ENCODE data around the gene TMTC4.

TMTC4 gene

DNA sequence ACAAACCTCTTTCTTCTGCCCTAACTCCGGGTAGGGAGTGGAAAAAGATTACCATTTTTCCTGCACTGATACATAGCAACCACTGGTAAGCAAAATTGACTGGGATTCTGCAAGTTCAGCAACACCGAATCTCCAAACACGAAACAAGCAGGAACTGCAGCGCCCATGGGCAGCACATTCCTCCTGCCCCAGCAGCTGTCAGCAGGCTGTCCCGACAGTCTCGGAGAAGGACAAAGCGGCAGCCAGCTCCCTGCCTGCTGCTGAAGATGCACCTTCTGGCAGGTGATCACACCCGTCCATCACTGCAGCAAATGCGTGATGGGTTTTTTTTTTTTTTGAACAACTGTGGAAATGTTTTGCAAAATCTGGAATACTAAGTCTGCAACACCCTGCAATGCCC, 6.7 kb downstream of the TMTC4 start:
- TF ChIP-seq, protein P1, sequence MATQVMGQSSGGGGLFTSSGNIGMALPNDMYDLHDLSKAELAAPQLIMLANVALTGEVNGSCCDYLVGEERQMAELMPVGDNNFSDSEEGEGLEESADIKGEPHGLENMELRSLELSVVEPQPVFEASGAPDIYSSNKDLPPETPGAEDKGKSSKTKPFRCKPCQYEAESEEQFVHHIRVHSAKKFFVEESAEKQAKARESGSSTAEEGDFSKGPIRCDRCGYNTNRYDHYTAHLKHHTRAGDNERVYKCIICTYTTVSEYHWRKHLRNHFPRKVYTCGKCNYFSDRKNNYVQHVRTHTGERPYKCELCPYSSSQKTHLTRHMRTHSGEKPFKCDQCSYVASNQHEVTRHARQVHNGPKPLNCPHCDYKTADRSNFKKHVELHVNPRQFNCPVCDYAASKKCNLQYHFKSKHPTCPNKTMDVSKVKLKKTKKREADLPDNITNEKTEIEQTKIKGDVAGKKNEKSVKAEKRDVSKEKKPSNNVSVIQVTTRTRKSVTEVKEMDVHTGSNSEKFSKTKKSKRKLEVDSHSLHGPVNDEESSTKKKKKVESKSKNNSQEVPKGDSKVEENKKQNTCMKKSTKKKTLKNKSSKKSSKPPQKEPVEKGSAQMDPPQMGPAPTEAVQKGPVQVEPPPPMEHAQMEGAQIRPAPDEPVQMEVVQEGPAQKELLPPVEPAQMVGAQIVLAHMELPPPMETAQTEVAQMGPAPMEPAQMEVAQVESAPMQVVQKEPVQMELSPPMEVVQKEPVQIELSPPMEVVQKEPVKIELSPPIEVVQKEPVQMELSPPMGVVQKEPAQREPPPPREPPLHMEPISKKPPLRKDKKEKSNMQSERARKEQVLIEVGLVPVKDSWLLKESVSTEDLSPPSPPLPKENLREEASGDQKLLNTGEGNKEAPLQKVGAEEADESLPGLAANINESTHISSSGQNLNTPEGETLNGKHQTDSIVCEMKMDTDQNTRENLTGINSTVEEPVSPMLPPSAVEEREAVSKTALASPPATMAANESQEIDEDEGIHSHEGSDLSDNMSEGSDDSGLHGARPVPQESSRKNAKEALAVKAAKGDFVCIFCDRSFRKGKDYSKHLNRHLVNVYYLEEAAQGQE (IDR thresholded peaks at IDR 0.05; ENCODE audit: low read depth), result no peak
- TF ChIP-seq, protein P2, sequence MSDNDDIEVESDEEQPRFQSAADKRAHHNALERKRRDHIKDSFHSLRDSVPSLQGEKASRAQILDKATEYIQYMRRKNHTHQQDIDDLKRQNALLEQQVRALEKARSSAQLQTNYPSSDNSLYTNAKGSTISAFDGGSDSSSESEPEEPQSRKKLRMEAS (IDR thresholded peaks at IDR 0.05), result no peak
- no peak for TF ChIP-seq FOXM1 (IDR thresholded peaks at IDR 0.05; ENCODE audit: borderline replicate concordance, low read depth)
- TF ChIP-seq CEBPB (IDR thresholded peaks at IDR 0.05), result no peak
- no peak for TF ChIP-seq YY1 (IDR thresholded peaks at IDR 0.05; ENCODE audit: low read depth)
- no peak for TF ChIP-seq CREB1 (IDR thresholded peaks at IDR 0.05; ENCODE audit: low read depth)
- no peak for TF ChIP-seq RAD21 (IDR thresholded peaks at IDR 0.05; ENCODE audit: low read depth)
- no peak for TF ChIP-seq EGR1 (IDR thresholded peaks at IDR 0.05)
- TF ChIP-seq TEAD4 (IDR thresholded peaks at IDR 0.05), result no peak
- TF ChIP-seq EP300 (IDR thresholded peaks at IDR 0.05; ENCODE audit: borderline replicate concordance), result no peak

DNA sequence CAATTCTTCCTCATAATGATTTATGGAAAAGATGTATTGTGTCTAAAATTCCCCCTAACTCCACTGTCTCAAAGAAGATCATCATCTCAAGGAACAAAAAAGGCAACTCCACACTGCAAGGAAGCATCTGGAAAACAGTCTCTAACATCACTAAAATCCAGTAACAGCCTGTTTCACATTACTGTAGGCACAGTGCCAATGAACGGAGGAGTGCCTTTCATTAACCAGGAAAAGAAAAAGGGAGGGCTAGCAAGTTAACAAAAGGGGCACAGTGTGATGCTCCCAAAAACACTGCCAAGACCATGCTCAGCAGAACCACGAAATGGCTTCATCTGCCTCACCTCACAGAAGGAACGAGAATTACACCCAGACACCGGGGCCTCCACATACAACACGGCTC, 8.5 kb downstream of the TMTC4 start:
- TF ChIP-seq, protein P3, sequence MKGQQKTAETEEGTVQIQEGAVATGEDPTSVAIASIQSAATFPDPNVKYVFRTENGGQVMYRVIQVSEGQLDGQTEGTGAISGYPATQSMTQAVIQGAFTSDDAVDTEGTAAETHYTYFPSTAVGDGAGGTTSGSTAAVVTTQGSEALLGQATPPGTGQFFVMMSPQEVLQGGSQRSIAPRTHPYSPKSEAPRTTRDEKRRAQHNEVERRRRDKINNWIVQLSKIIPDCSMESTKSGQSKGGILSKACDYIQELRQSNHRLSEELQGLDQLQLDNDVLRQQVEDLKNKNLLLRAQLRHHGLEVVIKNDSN (IDR thresholded peaks at IDR 0.05), result no peak
- no peak for TF ChIP-seq EGR1 (IDR thresholded peaks at IDR 0.05)
- TF ChIP-seq NFIC (IDR thresholded peaks at IDR 0.05), result no peak
- TF ChIP-seq TAF1 (IDR thresholded peaks at IDR 0.05; ENCODE audit: low read depth), result no peak
- TF ChIP-seq TEAD4 (IDR thresholded peaks at IDR 0.05), result no peak
- no peak for TF ChIP-seq TCF12 (IDR thresholded peaks at IDR 0.05; ENCODE audit: low read depth)
- TF ChIP-seq, protein P2 (IDR thresholded peaks at IDR 0.05), result no peak
- no peak for TF ChIP-seq CEBPB (IDR thresholded peaks at IDR 0.05)
- TF ChIP-seq CREB1 (IDR thresholded peaks at IDR 0.05; ENCODE audit: low read depth), result no peak
- no peak for TF ChIP-seq ZBTB7A (IDR thresholded peaks at IDR 0.05; ENCODE audit: low read depth)
- TF ChIP-seq, protein P1 (IDR thresholded peaks at IDR 0.05; ENCODE audit: low read depth), result no peak
- no peak for TF ChIP-seq YY1 (IDR thresholded peaks at IDR 0.05; ENCODE audit: low read depth)
- TF ChIP-seq RAD21 (IDR thresholded peaks at IDR 0.05; ENCODE audit: low read depth), result no peak
- no peak for TF ChIP-seq FOXM1 (IDR thresholded peaks at IDR 0.05; ENCODE audit: borderline replicate concordance, low read depth)
- no peak for TF ChIP-seq EP300 (IDR thresholded peaks at IDR 0.05; ENCODE audit: borderline replicate concordance)

DNA sequence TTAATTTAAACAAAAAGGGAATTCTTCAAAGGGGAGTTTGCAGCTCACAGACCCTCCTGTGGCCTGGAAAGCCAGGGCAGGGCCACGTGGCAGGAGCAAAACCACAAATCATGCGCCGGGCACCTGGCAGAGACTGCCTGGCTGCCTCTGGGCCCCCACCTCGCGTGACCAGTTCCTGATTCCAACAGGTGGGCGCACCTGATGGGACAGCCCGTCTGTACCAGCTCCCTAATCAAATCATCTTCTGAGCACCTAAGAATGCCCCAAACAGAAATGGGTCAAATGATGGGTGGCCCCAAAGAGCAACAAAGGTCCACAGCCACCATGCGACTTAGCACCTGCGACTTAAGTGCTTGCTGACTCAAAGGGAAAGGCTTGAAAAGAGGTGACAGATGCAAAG, 9.2 kb downstream of the TMTC4 start:
- TF ChIP-seq YY1 (IDR thresholded peaks at IDR 0.05; ENCODE audit: low read depth) (no peak), ZBTB7A (IDR thresholded peaks at IDR 0.05; ENCODE audit: low read depth) (no peak), CEBPB (IDR thresholded peaks at IDR 0.05) (no peak), EGR1 (IDR thresholded peaks at IDR 0.05) (no peak)

DNA sequence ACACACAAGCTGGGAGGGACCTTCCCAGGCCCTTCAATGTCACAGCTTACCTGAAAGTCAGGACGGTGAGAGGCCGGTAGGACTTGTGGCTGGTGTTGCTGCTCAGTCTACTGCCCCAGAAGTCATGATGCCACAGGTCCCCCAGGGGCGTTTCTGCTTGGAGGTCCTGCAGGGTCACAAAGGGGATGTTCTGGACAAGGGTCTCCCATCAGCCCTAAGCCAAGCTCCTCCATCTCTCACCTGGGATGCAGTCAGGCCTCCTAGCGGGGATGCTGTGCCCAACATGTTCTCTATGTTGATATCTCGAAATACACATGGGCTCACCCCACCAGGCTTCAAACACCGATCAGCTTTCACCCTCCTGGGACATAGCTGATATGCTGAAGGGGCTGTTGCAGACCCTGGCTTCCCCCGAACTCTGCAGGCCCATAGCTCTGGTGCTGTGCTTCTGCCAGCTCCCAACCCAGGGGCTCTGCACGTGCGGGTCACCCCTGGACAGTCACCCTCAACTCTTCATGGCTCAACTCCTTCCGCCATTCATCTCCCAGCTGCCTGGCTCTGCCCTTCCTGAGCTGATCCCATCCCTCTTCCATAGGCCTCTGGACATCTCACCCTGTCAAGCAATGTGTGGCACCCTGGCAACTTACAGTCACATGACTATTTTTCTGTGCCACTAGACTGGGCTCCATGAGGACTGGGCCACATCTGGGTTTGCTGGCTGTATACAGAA, 10.3 kb downstream of the TMTC4 start:
- TF ChIP-seq NFIC (IDR thresholded peaks at IDR 0.05), result no peak

DNA sequence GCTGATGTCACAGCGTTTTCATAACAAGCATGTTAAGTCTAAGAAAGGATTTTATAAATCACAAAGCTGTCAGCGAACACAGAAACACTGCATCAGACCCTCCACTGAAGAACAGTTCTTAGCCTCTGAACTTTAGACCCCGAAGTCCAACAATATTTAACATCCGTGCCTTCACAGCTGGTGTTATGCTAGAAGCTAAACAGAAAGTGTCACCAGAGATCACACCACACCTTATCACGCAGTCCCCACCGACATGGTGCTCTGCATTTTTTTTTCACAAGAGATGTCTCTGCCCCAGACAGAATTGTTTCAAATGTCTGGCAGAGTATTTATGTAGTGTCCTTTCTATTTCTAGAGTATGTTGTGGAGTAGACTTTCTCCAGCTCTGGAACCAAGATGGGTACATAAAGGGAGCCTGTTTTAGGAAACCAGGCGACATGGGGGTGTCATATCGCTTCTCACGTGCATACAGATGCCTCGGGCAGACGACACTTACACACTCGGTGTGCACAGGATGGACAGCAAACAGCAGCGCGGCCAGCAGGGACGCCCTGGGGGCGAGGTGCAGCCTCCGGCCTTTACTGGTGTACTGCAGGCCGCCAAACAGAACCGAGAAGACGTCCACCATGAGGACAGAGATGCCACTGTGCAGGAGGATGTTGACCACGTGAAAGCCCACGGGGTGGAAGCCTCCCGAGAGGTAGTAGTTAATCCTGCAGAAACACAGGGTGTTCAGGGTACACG, 12.0 kb downstream of the TMTC4 start:
- TF ChIP-seq, protein P1 (IDR thresholded peaks at IDR 0.05; ENCODE audit: low read depth), result no peak
- TF ChIP-seq CREB1 (IDR thresholded peaks at IDR 0.05; ENCODE audit: low read depth) (no peak), TAF1 (IDR thresholded peaks at IDR 0.05; ENCODE audit: low read depth) (no peak)
- TF ChIP-seq, protein P2 (IDR thresholded peaks at IDR 0.05), result no peak
